H9 (cell line): Measurements from ENCODE around the gene SIX5. TPM values are rescaled to one million over a fixed set of nuclear protein-coding genes. Genes with fewer than 3 reads are reported as not detected.
"Not testable (repeated sequence)": the region's sequence is repeated elsewhere in the genome, so short reads cannot be mapped to it uniquely, and the experiment has no call there.

Experiments
- DNase-seq: peaks from one replicate; pipeline ENCODE4 v3.0.0-alpha.2; 2017
- H2AFZ ChIP-seq: one replicate; pipeline ENCODE4 v1.6.1; 2013; ENCODE audit warnings: mild to moderate bottlenecking, low read length, control low read depth, moderate library complexity
- H2AK5ac ChIP-seq: 2 replicates; pipeline ENCODE4 v1.6.1; 2013; ENCODE audit warnings: low read length, control low read depth, mixed read lengths; ENCODE audit not compliant: insufficient read length
- H2BK120ac ChIP-seq: one replicate; pipeline ENCODE4 v1.6.1; 2013; ENCODE audit warnings: low read depth, mild to moderate bottlenecking, low read length, control low read depth, inconsistent platforms; ENCODE audit not compliant: poor library complexity, severe bottlenecking
- H2BK12ac ChIP-seq: 2 replicates; pipeline ENCODE4 v1.6.1; 2013; ENCODE audit warnings: low read length, control low read depth, mixed read lengths, low read depth; ENCODE audit not compliant: insufficient read length
- H2BK15ac ChIP-seq: 2 replicates; pipeline ENCODE4 v1.6.1; 2013; ENCODE audit warnings: low read depth, low read length, control low read depth
- H2BK20ac ChIP-seq: one replicate; pipeline ENCODE4 v1.6.1; 2013; ENCODE audit warnings: low read depth, mild to moderate bottlenecking, low read length, control low read depth, inconsistent platforms; ENCODE audit not compliant: poor library complexity, severe bottlenecking
- H2BK5ac ChIP-seq: 2 replicates; pipeline ENCODE4 v1.6.1; 2013; ENCODE audit warnings: low read length, control low read depth, mixed read lengths; ENCODE audit not compliant: insufficient read length
- H3K14ac ChIP-seq: 2 replicates; pipeline ENCODE4 v1.6.1; 2013; ENCODE audit warnings: low read length, control low read depth; ENCODE audit not compliant: insufficient read depth
- H3K18ac ChIP-seq: 2 replicates; pipeline ENCODE4 v1.6.1; 2013; ENCODE audit warnings: low read depth, mild to moderate bottlenecking, mixed read lengths, low read length, control low read depth; ENCODE audit not compliant: insufficient read length
- H3K23ac ChIP-seq: 2 replicates; pipeline ENCODE4 v1.6.1; 2013; ENCODE audit warnings: low read length, control low read depth, mixed read lengths, low read depth; ENCODE audit not compliant: insufficient read length
- H3K23me2 ChIP-seq: 2 replicates; pipeline ENCODE4 v1.6.1; 2013; ENCODE audit warnings: low read depth, mild to moderate bottlenecking, mixed read lengths, low read length, control low read depth; ENCODE audit not compliant: insufficient read length, poor library complexity, severe bottlenecking
- H3K27ac ChIP-seq: 2 replicates; pipeline ENCODE4 v1.5.1; 2013; ENCODE audit warnings: low read length, control low read depth, mixed read lengths, low read depth; ENCODE audit not compliant: insufficient read length
- H3K27me3 ChIP-seq: 2 replicates; pipeline ENCODE4 v1.6.1; 2013; ENCODE audit warnings: low read length, control low read depth, inconsistent platforms; ENCODE audit not compliant: insufficient read depth
- H3K4ac ChIP-seq: 2 replicates; pipeline ENCODE4 v1.6.1; 2013; ENCODE audit warnings: low read depth, mild to moderate bottlenecking, control low read depth, inconsistent platforms, low read length, moderate library complexity
- H3K4me1 ChIP-seq: 2 replicates; pipeline ENCODE4 v1.6.1; 2013; ENCODE audit warnings: low read length, control low read depth, inconsistent platforms; ENCODE audit not compliant: insufficient read depth
- H3K4me2 ChIP-seq: 2 replicates; pipeline ENCODE4 v1.6.1; 2013; ENCODE audit warnings: low read length, control low read depth, mixed read lengths; ENCODE audit not compliant: insufficient read length, insufficient read depth
- H3K56ac ChIP-seq: 2 replicates; pipeline ENCODE4 v1.6.1; 2013; ENCODE audit warnings: low read depth, mild to moderate bottlenecking, mixed read lengths, low read length, control low read depth; ENCODE audit not compliant: insufficient read length
- H3K79me1 ChIP-seq: 2 replicates; pipeline ENCODE4 v1.6.1; 2013; ENCODE audit warnings: low read depth, mild to moderate bottlenecking, moderate library complexity, low read length, control low read depth, inconsistent platforms; ENCODE audit not compliant: insufficient read depth, poor library complexity, severe bottlenecking
- H3K79me2 ChIP-seq: 2 replicates; pipeline ENCODE4 v1.6.1; 2013; ENCODE audit warnings: low read length, control low read depth, inconsistent platforms; ENCODE audit not compliant: insufficient read depth
- H3K9ac ChIP-seq: 2 replicates; pipeline ENCODE4 v1.6.1; 2013; ENCODE audit warnings: low read length, control low read depth, mixed read lengths; ENCODE audit not compliant: insufficient read length; ENCODE audit errors: extremely low read depth
- H3K9me3 ChIP-seq: one replicate; pipeline ENCODE4 v1.6.1; 2013; ENCODE audit warnings: low read depth, low read length, inconsistent platforms; ENCODE audit not compliant: control insufficient read depth
- H3T11ph ChIP-seq: one replicate; pipeline ENCODE4 v1.6.1; 2013; ENCODE audit warnings: mild to moderate bottlenecking, low read length, control low read depth, inconsistent platforms
- H4K20me1 ChIP-seq: one replicate; pipeline ENCODE4 v1.6.1; 2013; ENCODE audit not compliant: control insufficient read depth, insufficient read length, insufficient read depth
- H4K5ac ChIP-seq: 2 replicates; pipeline ENCODE4 v1.6.1; 2013; ENCODE audit warnings: low read depth, mild to moderate bottlenecking, mixed read lengths, low read length, control low read depth; ENCODE audit not compliant: insufficient read length
- H4K8ac ChIP-seq: replicated peaks from 2 replicates; pipeline ENCODE4 v1.6.1; 2013; ENCODE audit warnings: low read length, control low read depth, mixed read lengths, low read depth; ENCODE audit not compliant: insufficient read length
- H4K91ac ChIP-seq: 2 replicates; pipeline ENCODE4 v1.6.1; 2013; ENCODE audit warnings: low read depth, mild to moderate bottlenecking, moderate library complexity, mixed read lengths, low read length, control low read depth; ENCODE audit not compliant: insufficient read length
- H3K27ac Mint-ChIP-seq, 3 experiments: 2 replicates in 2 of 3; 3 replicates in 1 of 3; pipeline ENCODE4 v1.8.0; 2020 to 2021; ENCODE audit warnings: mixed read lengths in 3 of 3, mild to moderate bottlenecking in 1 of 3, moderate library complexity in 1 of 3
- H3K27me3 Mint-ChIP-seq: 2 replicates; pipeline ENCODE4 v1.8.0; 2021; ENCODE audit warnings: low read depth, mild to moderate bottlenecking, moderate library complexity, mixed read lengths
- H3K36me3 Mint-ChIP-seq, 3 experiments: 2 replicates in 2 of 3; 3 replicates in 1 of 3; pipeline ENCODE4 v1.8.0; 2020 to 2021; ENCODE audit warnings: low read depth in 3 of 3, mixed read lengths in 3 of 3; ENCODE audit not compliant: insufficient read depth in 1 of 3
- H3K4me1 Mint-ChIP-seq, 2 experiments: 2 replicates each; pipeline ENCODE4 v1.8.0; 2020; ENCODE audit warnings: mixed read lengths in 2 of 2
- H3K4me3 Mint-ChIP-seq, 2 experiments: 2 replicates in 1 of 2; 3 replicates in 1 of 2; pipeline ENCODE4 v1.8.0; 2020 to 2021; ENCODE audit warnings: mild to moderate bottlenecking in 2 of 2, mixed read lengths in 2 of 2, moderate library complexity in 1 of 2
- H3K9me3 Mint-ChIP-seq, 2 experiments: 2 replicates in 1 of 2; 3 replicates in 1 of 2; pipeline ENCODE4 v1.8.0; 2020; ENCODE audit warnings: mild to moderate bottlenecking in 2 of 2, mixed read lengths in 2 of 2, moderate library complexity in 1 of 2
- WGBS: extraction: QIAGEN DNeasy Blood & Tissue Kit; methylation state at CpG from one replicate; pipeline ENCODE4 v1.1.7; 2013; ENCODE audit warnings: missing lambda C conversion rate, low lambda C conversion rate, mixed read lengths; ENCODE audit not compliant: insufficient read length; ENCODE audit errors: extremely low coverage; 5-methylcytosine and 5-hydroxymethylcytosine counted together
- total RNA-seq: library from RNA; stranded (reverse); gene quantifications from 2 replicates; pipeline ENCODE4 v1.2.1, GENCODE V29; 2021
- TF ChIP-seq, protein P1 (sequence below): fragments of 200-600 bp; sonication (generic); conservative IDR thresholded peaks from 3 replicates; pipeline ENCODE4 v1.8.0; 2021; ENCODE audit warnings: antibody characterized with exemption, mild to moderate bottlenecking

SIX5 gene
- total RNA-seq, 1 experiment from 2014 or later: 41.7 TPM

DNA sequence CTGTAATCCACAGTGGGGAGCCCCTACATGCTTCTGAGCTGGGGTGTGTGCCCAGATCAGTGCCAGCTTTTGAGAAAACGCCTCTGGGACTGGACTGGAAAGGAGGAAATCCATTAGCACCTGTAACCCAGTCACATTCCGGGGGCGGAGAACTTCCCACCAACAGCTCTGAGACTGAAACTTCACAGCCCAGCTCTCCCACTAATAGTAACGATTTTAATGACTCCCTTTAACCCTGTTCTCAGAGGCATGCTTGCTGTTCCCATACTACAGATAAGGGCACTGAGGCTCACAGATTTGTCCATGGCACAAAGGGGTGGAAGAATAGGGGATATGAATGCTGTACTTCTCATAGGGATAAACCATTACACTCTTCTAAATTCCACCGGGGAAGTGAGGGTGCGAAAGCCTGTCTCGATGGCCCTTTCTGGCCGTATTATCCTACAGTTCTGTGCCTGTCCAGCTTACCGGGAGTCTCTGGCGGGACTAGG is 39.2 kb downstream of the SIX5 start:
- H3T11ph ChIP-seq: no peak overlapping the region
- H3K4ac ChIP-seq: no peak overlapping the region
- H4K8ac ChIP-seq: no peak overlapping the region
- TF ChIP-seq, protein P1, sequence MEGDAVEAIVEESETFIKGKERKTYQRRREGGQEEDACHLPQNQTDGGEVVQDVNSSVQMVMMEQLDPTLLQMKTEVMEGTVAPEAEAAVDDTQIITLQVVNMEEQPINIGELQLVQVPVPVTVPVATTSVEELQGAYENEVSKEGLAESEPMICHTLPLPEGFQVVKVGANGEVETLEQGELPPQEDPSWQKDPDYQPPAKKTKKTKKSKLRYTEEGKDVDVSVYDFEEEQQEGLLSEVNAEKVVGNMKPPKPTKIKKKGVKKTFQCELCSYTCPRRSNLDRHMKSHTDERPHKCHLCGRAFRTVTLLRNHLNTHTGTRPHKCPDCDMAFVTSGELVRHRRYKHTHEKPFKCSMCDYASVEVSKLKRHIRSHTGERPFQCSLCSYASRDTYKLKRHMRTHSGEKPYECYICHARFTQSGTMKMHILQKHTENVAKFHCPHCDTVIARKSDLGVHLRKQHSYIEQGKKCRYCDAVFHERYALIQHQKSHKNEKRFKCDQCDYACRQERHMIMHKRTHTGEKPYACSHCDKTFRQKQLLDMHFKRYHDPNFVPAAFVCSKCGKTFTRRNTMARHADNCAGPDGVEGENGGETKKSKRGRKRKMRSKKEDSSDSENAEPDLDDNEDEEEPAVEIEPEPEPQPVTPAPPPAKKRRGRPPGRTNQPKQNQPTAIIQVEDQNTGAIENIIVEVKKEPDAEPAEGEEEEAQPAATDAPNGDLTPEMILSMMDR: no peak
- no peak overlapping the region for H4K5ac ChIP-seq
- no peaks in the 10 kb centered on the region for H3K9me3 ChIP-seq
- peak overlapping the region; percentile 76 for H3K9ac ChIP-seq
- no peaks in the 10 kb centered on the region for H3K9me3 Mint-ChIP-seq
- peak overlapping the region; percentile 33 to 98 (median 81); a peak in 5 of 7 replicates for H3K27ac Mint-ChIP-seq
- peaks cover 4% of the 10 kb centered on the region; the same call in 1 of the 2 replicates for H3K79me2 ChIP-seq
- H4K91ac ChIP-seq: no peak overlapping the region
- no peaks in the 10 kb centered on the region for H3K23me2 ChIP-seq
- H3K27me3 ChIP-seq: no peaks in the 10 kb centered on the region
- no peaks in the 10 kb centered on the region for H4K20me1 ChIP-seq
- no peak overlapping the region for H2BK15ac ChIP-seq
- H3K4me2 ChIP-seq: peak overlapping the region; percentile 78
- WGBS: no CpG with 5 or more reads among the region's 10 CpGs
- peaks cover 0 to 2% (median 0%) of the 10 kb centered on the region in 3 experiments; a peak in 1 of 7 replicates for H3K36me3 Mint-ChIP-seq
- no peak for DNase-seq
- H2BK12ac ChIP-seq: no peak overlapping the region
- peaks cover 13 to 19% of the 10 kb centered on the region in 2 experiments for H3K4me1 Mint-ChIP-seq
- H3K4me3 Mint-ChIP-seq: peak overlapping the region; percentile 96 to 97
- no peak overlapping the region for H3K23ac ChIP-seq
- no peak overlapping the region for H2AK5ac ChIP-seq
- H3K14ac ChIP-seq: peak overlapping the region; percentile 79; the same call in 1 of the 2 replicates
- no peaks in the 10 kb centered on the region for H3K4me1 ChIP-seq
- peak overlapping the region; percentile 20 for H3K56ac ChIP-seq
- H2BK5ac ChIP-seq: no peak overlapping the region
- no peak overlapping the region for H3K18ac ChIP-seq
- H3K27me3 Mint-ChIP-seq: no peaks in the 10 kb centered on the region
- H3K27ac ChIP-seq: no peak overlapping the region
- no peak overlapping the region for H2AFZ ChIP-seq
- no peak overlapping the region for H2BK120ac ChIP-seq
- peaks cover 7% of the 10 kb centered on the region for H3K79me1 ChIP-seq
- H2BK20ac ChIP-seq: no peak overlapping the region

- H3K4me1 ChIP-seq, H3K79me1 ChIP-seq, H2AK5ac ChIP-seq, H3K27ac Mint-ChIP-seq, H3K14ac ChIP-seq, H3K79me2 ChIP-seq, H2BK120ac ChIP-seq, H4K5ac ChIP-seq, H4K91ac ChIP-seq, H3K4ac ChIP-seq, H2BK5ac ChIP-seq, H3K9ac ChIP-seq, H2BK15ac ChIP-seq, H4K20me1 ChIP-seq, H3T11ph ChIP-seq, H3K27me3 Mint-ChIP-seq, H4K8ac ChIP-seq, DNase-seq, H3K56ac ChIP-seq, H3K4me2 ChIP-seq, H3K23me2 ChIP-seq, H3K9me3 ChIP-seq, H3K27ac ChIP-seq, H2AFZ ChIP-seq, H3K23ac ChIP-seq, H3K36me3 Mint-ChIP-seq, H3K18ac ChIP-seq, H2BK20ac ChIP-seq, H3K27me3 ChIP-seq, H3K9me3 Mint-ChIP-seq, H2BK12ac ChIP-seq: not testable (repeated sequence)
- peaks cover 13 to 19% of the 10 kb centered on the region in 2 experiments for H3K4me1 Mint-ChIP-seq
- no CpG with 5 or more reads among the region's 18 CpGs for WGBS
- peak overlapping the region; percentile 15 to 54; a peak in 2 of 5 replicates for H3K4me3 Mint-ChIP-seq
These were observed 40.4 kb downstream of the SIX5 start for GRCh38 chr19:45728683-45729082.
